Kidney (tissue), 14 donors: ENCODE results near the gene NSMCE1. TPM values are rescaled to one million over a fixed set of nuclear protein-coding genes. Genes with fewer than 3 reads are reported as not detected.

Source experiments
- DNase-seq, 5 donors: peaks; one replicate each; pipeline ENCODE4 v3.0.0-alpha.2; 2013 to 2020
- FAIRE-seq: peaks from 2 replicates; lab custom pipeline; 2012; peaks lifted over from hg19 to GRCh38; lab: Jason Lieb, UNC
- H3K27ac ChIP-seq, 2 donors: one replicate each; pipeline ENCODE4 v1.7.0; 2013; ENCODE audit warnings: low read depth in 2 of 2, low read length in 2 of 2, inconsistent platforms in 1 of 2
- H3K27me3 ChIP-seq: one replicate; pipeline ENCODE4 v1.7.1; 2013; ENCODE audit warnings: low read length, inconsistent platforms; ENCODE audit not compliant: control insufficient read depth, insufficient read depth
- H3K36me3 ChIP-seq, 3 donors: one replicate each; pipeline versions ENCODE4 v1.7.0 to v1.7.1; 2013; ENCODE audit warnings: low read length in 3 of 3, control low read depth in 1 of 3, inconsistent platforms in 1 of 3; ENCODE audit not compliant: insufficient read depth in 3 of 3, control insufficient read depth in 2 of 3
- H3K4me1 ChIP-seq, 3 donors: one replicate each; pipeline versions ENCODE4 v1.7.0 to v1.7.1; 2013; ENCODE audit warnings: low read length in 3 of 3, inconsistent platforms in 1 of 3, low read depth in 1 of 3; ENCODE audit not compliant: control insufficient read depth in 2 of 3, insufficient read depth in 2 of 3
- H3K4me3 ChIP-seq, 3 donors: one replicate each; pipeline versions ENCODE4 v1.7.0 to v1.8.1; 2013; ENCODE audit warnings: low read length in 3 of 3, control low read depth in 1 of 3, inconsistent platforms in 1 of 3
- H3K9ac ChIP-seq, 3 donors: one replicate each; pipeline versions ENCODE4 v1.7.0 to v1.7.1; 2013; ENCODE audit warnings: low read length in 3 of 3, control low read depth in 1 of 3, inconsistent platforms in 1 of 3
- H3K9me3 ChIP-seq, 3 donors: one replicate each; pipeline versions ENCODE4 v1.7.0 to v1.7.1; 2013; ENCODE audit warnings: low read length in 3 of 3, control low read depth in 1 of 3, inconsistent platforms in 1 of 3; ENCODE audit not compliant: control insufficient read depth in 2 of 3, insufficient read depth in 1 of 3
- intact Hi-C: fragments of 100-400 bp; cut with DNase I; formaldehyde crosslinking; loops from one replicate; pipeline ENCODE4 v1.11.1; 2022
- polyA plus RNA-seq: library from polyadenylated mRNA; stranded (reverse); fragments of 350-450 nt; fragmentation: Illumina TruSeq; extraction: RNeasy Lipid Tissue Mini Kit (QIAGEN cat#74804); gene quantifications from one replicate; pipeline ENCODE4 v1.2.3, GENCODE V29; 2014; ENCODE audit warnings: low read depth, low replicate concordance; ENCODE audit not compliant: insufficient read depth
- total RNA-seq: library from RNA; stranded (reverse); fragmentation: NEBNext Ultra II Directional; extraction: Animal tissue kit (Norgen Biotek cat#: 25700); gene quantifications from one replicate; pipeline ENCODE4 v1.2.1, GENCODE V29; 2021
- TF ChIP-seq, protein P1 (sequence below): IDR thresholded peaks from 3 replicates; pipeline ENCODE4 v1.5.1; 2012; ENCODE audit warnings: mild to moderate bottlenecking, moderate library complexity, borderline replicate concordance; ENCODE audit not compliant: insufficient read depth; ENCODE audit errors: extremely low read depth
- donor health status: control.
- donor health status: control.
- donor health status: control.
- donor health status: control.
- donor health status: control.
- donor health status: DM: yes; HTN: yes; CAD: no.
- donor health status: Normal renal cell carcinoma (clear cell type).

Gene NSMCE1
- total and polyA plus RNA-seq, 2 donors from 2014 or later, result 72.1 to 145 TPM

- TF ChIP-seq, protein P1, sequence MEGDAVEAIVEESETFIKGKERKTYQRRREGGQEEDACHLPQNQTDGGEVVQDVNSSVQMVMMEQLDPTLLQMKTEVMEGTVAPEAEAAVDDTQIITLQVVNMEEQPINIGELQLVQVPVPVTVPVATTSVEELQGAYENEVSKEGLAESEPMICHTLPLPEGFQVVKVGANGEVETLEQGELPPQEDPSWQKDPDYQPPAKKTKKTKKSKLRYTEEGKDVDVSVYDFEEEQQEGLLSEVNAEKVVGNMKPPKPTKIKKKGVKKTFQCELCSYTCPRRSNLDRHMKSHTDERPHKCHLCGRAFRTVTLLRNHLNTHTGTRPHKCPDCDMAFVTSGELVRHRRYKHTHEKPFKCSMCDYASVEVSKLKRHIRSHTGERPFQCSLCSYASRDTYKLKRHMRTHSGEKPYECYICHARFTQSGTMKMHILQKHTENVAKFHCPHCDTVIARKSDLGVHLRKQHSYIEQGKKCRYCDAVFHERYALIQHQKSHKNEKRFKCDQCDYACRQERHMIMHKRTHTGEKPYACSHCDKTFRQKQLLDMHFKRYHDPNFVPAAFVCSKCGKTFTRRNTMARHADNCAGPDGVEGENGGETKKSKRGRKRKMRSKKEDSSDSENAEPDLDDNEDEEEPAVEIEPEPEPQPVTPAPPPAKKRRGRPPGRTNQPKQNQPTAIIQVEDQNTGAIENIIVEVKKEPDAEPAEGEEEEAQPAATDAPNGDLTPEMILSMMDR, result no peak
- Histone ChIP-seq H3K27ac (no peak overlapping the region), H3K9ac (no peak overlapping the region), H3K9me3 (no peaks in the 10 kb centered on the region), H3K27me3 (no peaks in the 10 kb centered on the region), H3K4me1 (peaks cover 0 to 5% (median 4%) of the 10 kb centered on the region in 3 donors), H3K36me3 (no peaks in the 10 kb centered on the region), H3K4me3 (no peak overlapping the region)
- no peak for FAIRE-seq
- DNase-seq, result no peak
- intact Hi-C loops, result no loop called here
These were observed 69.9 kb downstream of the NSMCE1 start for GRCh38 chr16:27198451-27199234.

DNA sequence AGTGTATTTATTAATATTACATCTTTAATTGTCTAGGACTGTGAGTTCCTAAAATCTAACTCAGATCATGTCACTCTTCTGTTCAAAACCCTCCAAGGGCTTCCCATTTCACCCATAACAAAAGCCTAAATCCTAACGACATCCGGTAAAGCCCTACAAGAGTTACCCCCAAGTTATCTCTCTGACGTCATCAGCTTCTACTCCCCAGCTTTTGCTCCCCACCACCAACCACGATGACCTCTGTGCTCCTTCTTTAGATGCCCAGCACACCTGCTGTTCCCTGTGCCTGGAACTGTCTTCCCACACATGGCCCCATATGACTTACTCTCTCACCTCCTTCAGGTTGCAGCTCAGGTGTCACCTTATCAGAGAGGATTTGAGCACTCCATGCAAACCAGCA is 71.6 kb downstream of the NSMCE1 start:
- intact Hi-C loops, result no loop called here
- no peaks in the 10 kb centered on the region for H3K36me3 ChIP-seq
- H3K27me3 ChIP-seq, result no peaks in the 10 kb centered on the region
- no peak overlapping the region for H3K9ac ChIP-seq
- no peaks in the 10 kb centered on the region for H3K4me1 ChIP-seq
- no peak overlapping the region for H3K4me3 ChIP-seq
- no peak for FAIRE-seq
- H3K27ac ChIP-seq, result no peak overlapping the region
- DNase-seq, result no peak
- TF ChIP-seq, protein P1, result no peak
- H3K9me3 ChIP-seq, result no peaks in the 10 kb centered on the region

DNA sequence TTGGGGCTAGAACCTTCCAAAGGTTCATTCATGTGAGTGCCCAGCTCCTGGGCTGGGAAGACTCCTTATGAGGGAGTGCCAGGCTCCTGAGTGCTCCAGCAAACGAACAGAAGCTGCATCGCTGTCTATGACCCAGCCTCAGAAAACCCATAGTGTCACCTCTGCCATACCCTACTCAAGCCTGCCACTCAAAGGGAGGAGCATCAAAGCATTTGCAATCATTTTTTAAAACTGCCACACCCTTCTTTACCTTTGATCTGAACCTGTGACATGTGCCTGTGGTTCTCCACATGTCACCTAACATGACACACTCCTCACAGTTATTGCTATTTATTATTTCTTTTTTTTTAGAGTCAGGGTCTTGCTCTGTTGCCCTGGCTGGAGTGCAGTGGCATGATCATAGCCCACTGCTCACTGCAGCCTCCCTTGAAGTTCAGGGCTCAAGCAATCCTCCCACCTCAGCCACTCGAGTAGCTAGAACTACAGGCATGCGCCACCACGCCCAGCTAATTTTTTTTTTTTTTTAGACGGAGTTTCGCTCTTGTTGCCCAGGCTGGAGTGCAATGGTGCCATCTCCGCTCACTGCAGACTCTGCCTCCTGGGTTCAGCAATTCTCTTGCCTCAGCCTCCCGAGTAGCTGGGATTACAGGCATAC is 72.5 kb downstream of the NSMCE1 start:
- H3K4me3 ChIP-seq, result no peak overlapping the region
- H3K36me3 ChIP-seq, result no peaks in the 10 kb centered on the region
- H3K27me3 ChIP-seq, result no peaks in the 10 kb centered on the region
- intact Hi-C loops, result no loop called here
- DNase-seq (no peak), FAIRE-seq (no peak)
- H3K9ac ChIP-seq, result no peak overlapping the region
- no peaks in the 10 kb centered on the region for H3K9me3 ChIP-seq
- TF ChIP-seq, protein P1, result no peak
- no peak overlapping the region for H3K27ac ChIP-seq
- H3K4me1 ChIP-seq, result no peaks in the 10 kb centered on the region
